Activated CD8-positive, alpha-beta memory T cell treated with anti-CD3 and anti-CD28 coated beads for 1 hour (primary cell): ENCODE data around the gene P3H2.
"Not testable (repeated sequence)": the region's sequence is repeated elsewhere in the genome, so short reads cannot be mapped to it uniquely, and the experiment has no call there.

ENCODE experiments used
- DNase-seq, 2 donors: peaks; one replicate each; pipeline ENCODE4 v3.0.0-alpha.2; 2020; ENCODE audit warnings: low read depth in 1 of 2; ENCODE audit errors: extremely low read depth in 1 of 2

Gene P3H2, protein sequence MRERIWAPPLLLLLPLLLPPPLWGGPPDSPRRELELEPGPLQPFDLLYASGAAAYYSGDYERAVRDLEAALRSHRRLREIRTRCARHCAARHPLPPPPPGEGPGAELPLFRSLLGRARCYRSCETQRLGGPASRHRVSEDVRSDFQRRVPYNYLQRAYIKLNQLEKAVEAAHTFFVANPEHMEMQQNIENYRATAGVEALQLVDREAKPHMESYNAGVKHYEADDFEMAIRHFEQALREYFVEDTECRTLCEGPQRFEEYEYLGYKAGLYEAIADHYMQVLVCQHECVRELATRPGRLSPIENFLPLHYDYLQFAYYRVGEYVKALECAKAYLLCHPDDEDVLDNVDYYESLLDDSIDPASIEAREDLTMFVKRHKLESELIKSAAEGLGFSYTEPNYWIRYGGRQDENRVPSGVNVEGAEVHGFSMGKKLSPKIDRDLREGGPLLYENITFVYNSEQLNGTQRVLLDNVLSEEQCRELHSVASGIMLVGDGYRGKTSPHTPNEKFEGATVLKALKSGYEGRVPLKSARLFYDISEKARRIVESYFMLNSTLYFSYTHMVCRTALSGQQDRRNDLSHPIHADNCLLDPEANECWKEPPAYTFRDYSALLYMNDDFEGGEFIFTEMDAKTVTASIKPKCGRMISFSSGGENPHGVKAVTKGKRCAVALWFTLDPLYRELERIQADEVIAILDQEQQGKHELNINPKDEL

DNA sequence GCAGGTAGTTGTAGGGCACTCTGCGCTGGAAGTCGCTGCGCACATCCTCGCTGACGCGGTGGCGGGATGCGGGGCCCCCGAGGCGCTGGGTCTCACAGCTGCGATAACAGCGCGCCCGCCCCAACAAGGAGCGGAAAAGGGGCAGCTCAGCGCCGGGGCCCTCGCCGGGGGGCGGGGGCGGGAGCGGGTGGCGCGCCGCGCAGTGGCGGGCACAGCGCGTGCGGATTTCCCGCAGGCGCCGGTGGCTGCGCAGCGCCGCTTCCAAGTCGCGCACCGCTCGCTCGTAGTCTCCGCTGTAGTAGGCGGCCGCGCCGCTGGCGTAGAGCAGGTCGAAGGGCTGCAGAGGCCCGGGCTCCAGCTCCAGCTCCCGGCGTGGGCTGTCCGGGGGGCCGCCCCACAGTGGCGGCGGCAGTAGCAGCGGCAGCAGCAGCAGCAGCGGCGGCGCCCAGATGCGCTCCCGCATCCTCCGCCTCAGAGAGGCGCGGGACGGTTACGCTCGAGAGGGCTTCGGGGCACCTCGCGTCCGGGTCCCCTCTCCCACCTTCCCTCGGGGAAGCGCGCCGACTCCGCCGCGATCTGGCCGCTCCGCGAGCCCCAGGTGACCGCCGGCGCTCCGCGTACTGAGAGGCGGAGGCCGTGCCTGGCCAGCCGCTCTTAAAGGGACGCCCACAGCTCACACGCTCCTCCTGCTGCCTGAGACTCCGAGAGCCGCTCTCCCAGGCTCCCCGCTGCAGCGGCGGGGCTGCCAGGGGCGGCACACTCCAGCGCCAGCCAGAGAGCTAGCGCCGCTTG is at the start of gene P3H2:
Gene P3H2 (minus strand): TSS at position 629 of the 792 bp plus-strand sequence. CDS start 166 bp downstream, at position 463.
- no peak for DNase-seq

DNA sequence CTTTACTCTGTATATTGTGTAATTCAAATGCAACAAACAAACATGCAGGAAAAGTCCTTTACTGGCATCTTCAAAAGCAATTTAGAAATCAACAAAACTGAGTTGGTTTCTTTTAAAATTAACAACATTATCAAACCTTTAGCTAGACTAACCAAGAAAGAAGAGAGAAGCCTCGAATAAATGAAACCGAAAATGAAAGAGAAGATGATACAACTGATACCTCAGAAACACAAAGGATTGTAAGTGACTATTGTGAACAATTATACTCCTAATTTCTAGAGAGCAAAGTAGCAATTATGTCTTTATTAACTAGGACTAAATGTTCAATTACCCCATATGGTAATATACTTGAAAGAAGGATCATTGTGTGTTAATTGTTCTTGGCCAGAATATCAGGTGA is 49.2 kb upstream of the P3H2 start:
- no peak for DNase-seq

DNA sequence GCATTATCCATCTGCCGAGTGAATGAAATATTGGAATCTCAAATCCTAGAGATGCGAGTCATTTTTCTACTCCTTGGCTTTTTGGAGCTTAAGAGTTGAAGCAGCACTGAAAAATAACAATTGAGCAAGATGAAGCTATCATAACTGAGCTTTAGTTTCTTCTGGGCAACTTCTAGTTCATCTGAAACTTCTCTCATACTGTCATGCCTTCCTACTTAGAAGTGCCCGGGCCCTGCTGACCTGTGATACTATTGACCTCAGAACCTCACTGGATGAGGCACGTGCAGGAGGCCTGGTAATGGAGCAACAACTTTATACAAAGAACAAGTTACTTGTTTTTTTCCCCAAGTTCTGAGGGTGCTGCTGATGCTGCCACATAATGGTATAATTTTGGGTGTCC is 48.5 kb upstream of the P3H2 start:
- no peak for DNase-seq

DNA sequence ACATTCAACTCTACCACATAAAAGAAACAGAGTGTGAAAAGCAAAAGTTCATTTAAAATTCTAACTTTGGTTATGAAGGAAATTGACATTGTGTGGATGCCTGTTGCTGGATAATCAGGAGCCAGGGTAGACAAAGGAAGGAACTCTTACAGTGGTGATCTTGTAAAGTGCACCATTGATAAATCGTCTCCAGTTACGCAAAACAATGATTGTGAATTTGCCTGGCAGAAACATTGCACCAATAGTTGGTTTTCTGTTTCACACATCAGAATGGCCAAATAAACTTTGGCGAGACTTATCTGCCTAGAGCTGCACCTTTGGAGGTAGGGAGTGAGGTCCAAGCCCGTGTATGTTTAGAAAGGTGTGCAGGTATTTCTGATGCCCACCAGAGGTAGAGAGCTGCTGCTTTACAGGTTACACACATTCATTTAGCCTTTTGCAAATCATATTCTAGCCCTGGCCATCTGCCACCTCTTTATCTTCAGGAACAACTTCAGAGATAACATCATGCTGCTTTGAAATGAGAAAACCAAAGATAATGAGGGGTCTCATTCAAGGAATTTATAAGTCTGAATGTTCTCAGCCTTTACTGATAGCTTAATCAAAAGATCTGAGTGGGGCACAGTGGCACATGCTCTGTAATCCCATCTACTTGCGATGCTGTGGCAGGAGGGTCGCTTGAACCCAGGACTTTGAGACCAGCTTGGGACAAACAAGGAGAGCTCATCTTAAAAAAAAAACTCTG is 47.4 kb upstream of the P3H2 start:
- DNase-seq = no peak

DNA sequence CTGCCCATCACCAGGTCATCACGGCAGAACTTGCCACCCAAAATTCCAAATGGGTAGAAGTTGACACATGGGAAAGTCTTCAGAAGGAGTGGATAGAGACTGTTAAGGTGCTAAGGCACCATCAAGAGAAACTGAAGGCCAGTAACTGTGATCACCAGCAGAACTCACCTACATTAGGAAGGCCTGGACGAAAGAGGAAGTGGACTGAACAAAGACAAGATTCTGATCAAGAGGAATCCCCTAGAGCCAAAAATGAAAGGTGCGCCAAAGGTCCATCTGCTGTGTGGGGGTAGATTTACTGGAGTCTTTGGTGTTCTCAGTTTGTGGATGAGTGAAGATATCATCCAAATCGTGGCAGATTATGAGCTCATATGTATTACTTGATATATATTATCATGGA is 46.3 kb upstream of the P3H2 start:
- no peak for DNase-seq

DNA sequence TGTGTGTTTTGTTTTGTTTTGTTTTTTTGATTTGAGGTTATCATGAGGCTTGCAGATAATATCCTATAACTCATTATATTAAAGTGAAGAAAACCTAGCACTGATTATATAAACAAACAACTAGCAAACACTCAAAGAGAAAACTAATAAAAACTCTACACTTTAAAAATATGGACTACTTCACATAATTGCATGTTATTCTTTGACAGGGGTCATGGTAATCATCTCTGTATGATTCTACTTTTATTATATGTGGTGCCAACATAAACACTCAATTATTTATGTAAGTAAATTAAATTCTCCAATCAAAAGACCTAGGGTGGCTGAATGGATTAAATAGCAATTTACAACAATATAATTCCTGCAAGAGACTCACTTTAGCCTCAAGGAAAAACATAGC is 44.6 kb upstream of the P3H2 start:
- DNase-seq = no peak

DNA sequence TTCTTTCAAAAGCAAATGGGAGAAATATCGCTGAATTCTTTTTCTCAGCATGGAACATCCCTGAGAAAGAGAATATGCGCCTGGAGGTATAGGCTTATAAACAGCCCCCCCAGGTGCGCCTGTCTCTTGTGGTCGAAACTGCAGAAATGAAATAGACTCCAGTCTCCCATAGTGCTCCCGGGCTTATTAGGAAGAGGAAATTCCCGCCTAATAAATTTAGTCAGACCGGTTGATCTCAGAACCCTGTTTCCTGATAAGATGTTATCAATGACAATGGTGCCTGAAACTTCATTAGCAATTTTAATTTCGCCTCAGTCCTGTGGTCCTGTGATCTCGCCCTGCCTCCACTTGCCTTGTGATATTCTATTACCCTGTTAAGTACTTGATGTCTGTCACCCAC is 41.3 kb upstream of the P3H2 start:
- not testable (repeated sequence) for DNase-seq

DNA sequence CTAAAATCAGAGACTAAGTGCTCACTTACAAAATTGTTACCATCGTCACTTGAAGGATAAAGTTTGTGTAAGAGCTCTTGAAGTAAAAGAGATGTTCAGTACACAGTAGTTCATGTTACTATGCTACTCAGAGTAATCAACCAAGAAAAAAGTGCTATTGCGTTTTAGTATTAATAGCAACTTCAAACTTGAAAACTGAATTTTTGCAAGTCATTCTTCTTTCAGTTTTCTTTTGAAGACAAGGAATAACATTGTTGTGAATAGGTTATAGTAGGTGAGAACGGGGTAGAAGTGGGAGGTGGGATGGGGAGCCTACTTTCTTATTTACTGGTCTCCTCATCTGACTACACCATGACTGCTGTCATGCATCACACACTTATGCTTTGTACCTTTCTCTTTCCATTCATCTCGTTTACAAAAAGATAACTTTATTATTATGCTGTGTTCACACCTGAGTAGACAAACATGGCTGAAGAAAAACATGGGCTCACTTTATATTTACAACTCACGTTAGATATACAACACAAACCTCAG is 39.3 kb upstream of the P3H2 start:
- no peak for DNase-seq

DNA sequence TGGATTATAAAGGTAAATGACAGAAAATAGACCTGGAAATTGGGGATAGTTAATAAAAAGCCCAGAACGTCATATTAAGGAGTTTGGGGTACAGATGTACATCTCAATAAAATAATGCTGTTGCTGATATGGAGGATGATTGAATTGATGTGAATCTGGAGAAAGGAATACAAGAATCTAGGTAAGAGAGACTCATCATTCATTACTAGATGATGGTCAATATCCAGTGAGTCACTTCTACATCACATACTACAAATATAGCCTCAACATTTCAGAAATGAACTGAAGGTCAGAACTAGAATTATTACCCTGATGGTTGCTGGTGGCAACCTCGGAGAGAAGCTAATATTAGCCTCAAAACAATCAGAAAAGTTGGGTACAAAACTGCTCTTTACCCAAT is 37.6 kb upstream of the P3H2 start:
- no peak for DNase-seq

DNA sequence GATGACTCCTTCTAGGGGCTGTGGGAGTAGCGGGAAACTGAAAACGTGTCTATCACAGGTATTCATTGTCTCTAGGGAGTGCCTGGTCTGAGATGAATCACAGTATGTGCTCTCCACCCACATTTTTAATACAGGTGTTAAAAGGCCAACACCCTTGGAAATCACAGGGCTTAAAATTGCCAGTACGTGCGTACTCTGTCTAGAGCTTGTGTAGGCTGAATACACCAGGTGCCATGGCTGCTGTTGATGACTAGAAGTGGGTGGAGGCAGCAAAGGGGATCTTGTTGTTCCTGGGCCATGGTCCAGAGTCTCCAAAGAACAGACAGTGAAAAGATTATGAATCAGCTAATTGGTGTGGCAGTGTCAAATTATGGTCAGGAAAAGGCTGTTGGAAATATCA is 35.1 kb upstream of the P3H2 start:
- no peak for DNase-seq

DNA sequence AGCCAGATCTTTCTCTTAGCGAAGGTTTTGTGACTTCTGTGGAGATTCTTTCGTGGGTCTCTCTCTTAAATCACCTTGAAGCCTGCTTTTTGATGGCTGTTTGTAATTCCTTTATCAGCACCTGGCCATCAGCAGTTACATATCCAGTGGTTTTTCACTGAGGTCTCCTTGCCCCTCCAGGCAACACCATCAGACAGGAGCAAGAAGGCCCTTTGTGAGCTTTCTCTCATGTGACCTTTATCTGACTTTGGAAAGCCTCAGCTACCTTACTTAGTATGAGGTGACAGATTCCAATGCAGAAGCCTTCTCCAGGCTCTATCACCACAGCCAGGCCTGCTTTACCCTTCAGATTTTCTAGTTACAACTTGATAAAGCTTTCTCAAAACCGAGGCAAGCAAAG is 30.0 kb upstream of the P3H2 start:
- DNase-seq = no peak

DNA sequence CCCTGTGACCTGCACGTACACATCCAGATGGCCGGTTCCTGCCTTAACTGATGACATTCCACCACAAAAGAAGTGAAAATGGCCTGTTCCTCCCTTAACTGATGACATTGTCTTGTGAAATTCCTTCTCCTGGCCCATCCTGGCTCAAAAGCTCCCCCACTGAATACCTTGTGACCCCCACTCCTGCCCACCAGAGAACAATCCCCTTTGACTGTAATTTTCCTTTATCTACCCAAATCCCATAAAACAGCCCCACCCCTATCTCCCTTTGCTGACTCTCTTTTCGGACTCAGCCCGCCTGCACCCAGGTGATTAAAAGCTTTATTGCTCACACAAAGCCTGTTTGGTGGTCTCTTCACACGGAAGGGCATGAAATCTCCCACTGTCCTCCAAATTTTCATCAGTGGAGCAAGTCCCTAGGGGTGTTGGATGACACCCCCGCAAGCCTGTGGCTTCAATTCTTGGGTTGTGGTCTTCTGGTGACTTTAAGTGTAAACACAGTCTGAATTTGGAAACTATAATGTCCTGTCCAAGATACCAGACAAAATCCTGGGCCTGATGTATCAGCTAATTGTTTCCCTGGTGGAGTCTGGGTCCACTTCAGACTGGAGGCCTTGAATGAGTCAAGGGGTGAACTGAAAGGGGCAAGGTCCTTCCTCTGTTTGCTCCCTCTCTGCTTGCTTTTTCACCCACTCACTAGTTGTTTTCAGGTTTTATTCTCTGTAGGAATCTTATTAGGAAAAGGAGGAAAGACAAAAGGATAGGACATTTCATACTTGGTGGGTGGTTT is 29.3 kb upstream of the P3H2 start:
- DNase-seq = not testable (repeated sequence)

DNA sequence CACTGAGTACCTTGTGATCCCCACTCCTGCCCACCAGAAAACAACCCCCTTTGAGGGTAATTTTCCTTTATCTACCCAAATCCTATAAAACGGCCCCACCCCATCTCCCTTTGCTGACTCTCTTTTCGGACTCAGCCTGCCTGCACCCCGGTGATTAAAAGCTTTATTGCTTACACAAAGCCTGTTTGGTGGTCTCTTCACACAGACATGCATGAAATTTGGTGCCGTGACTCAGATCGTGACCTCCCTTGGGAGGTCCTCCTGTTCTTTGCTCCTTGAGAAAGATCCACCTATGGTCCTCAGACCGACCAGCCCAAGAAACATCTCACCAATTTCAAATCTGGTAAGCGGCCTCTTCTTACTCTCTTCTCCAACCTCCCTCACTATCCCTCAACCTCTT is 24.1 kb upstream of the P3H2 start:
- not testable (repeated sequence) for DNase-seq

DNA sequence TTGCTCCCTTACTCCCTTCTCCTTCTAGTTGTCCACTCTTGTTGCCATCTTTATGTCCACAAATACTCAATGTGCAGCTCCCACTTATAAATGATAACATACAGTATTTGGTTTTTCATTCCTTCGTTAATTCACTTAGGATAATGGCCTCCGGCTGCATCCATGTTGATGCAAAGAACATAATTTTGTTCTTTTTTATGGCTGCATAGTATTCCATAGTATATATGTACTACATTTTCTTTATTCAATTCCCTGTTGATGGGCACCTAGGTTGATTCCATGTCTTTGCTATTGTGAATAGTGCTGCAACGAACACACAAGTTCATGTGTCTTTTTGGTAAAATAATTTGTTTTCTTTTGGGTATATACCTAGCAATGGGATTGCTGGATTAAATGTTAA is 21.3 kb upstream of the P3H2 start:
- no peak for DNase-seq

DNA sequence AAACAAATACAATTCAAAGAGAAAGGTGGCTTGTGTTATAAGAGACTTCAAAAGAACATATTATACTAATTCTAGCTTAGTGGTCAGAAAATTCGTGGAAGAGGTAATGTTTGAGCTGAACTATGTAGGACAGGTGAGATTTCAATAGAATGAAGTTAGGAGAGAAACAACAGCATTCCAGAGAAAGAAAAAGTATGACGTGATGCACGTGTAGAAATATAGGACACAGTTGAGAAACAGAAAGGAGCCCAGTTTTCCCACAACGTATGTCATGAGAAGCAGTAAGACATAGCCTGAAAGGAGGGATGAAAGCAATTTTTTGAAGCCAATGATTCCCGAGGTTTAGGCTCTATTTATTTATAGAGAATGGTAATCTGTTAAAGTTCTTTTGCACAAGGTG is 18.7 kb upstream of the P3H2 start:
- no peak for DNase-seq

DNA sequence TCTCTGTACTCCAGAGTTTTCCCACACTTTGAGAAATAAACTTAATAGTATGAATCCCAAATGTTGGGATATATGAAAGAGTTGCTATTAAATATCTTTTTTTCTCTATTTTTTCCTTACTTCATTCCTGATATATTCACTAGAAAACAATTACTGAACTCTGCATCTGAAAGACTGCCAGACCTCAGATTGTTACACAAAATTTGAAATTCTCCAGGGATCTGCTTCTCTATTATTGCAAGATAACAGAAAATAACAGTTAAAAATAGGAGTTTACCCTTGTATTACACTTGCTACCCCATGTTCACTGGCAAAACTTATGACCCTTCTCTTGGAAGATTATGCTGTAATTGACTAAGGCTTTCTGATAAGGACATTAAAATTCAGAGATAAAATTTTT is 11.7 kb upstream of the P3H2 start:
- no peak for DNase-seq

DNA sequence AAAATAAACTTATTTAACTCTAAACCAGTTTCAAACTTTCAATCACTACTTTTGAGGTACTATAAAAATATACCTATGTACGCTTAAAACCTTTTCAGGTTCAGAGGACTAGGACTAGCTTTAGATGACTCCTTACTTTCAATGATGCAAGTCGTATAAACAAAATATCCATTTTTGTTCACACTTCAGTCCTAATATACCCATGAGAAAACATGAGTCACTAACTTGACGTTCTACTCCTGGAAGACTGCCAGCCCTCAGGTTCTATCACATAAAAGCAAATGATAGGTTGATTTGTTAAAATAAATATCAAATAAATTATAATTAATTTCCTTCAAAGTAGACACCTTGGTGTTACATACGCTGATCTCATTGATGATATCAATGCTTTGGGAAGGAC is 10.6 kb upstream of the P3H2 start:
- DNase-seq = no peak

DNA sequence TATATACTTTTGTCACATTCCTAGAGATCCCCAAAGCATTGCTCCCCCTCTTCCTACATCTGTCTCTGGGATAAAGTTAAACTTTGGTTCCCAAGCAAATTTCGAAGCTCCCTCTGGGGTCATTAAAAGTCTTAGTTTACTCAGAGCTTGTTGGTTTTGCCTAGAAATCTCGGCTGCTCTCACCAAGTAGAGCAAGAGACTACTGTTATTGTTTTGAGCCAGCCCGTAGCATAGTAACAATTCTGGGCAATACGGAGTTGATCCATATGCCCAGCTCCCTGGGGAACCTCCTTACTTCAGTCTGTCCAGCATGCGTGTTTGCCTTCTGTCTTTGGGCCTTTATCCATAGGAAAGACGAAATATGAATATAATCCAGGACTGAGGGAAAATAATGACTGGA is 10.0 kb upstream of the P3H2 start:
- no peak for DNase-seq

DNA sequence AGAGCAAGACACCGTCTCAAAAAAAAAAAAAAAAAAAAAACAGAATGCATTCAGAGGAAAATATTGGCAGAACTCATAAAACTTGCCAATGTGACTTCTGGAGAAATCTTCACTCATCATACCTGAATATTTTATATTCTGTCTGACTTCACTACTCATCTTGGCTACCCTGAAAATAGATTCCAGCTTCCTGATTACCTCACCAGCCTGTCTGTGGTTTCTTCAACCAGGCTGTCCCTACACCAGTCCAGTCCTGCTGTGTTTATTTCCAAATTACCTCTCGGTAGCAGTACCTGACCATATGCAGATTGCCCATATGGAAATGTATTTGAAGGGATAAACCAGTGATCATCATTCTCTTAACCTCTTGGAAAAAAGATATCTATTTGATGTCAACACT is 9.3 kb upstream of the P3H2 start:
- DNase-seq = no peak

DNA sequence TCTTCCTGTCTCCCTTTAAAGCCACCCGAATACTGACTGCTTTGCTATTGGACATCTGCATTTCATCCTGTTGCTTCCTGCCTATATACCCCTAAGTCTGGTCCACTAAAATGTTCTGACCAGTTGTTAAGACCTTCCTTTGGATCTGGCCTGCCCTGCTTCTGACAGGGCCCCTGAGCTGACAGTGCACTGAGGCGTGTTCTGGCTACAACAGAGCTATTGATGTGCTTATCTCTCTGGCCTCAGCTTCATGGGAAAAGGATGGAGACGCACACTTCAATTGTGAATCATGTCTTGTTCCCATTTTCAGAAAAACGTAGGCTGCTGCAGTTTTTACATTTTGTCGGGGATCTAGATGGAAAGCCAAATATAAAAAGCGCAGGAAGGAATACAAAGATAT is 7.1 kb upstream of the P3H2 start:
- no peak for DNase-seq
